H1 (cell line): ENCODE results near the gene CORO1C. TPM values are rescaled to one million over a fixed set of nuclear protein-coding genes. Genes with fewer than 3 reads are reported as not detected.
A peak's percentile ranks its signal among the peaks of the same experiment; 100 is the strongest.

Experiments used
- CTCF ChIA-PET: fragments of 300-600 bp; sonication (Branson Sonifier 250); formaldehyde crosslinking; loops from one replicate; lab custom pipeline; 2021; ENCODE audit not compliant: partially characterized antibody; lab: Charles Lee
- POLR2A ChIA-PET: fragments of 300-600 bp; sonication (Branson Sonifier 250); formaldehyde crosslinking; loops from one replicate; lab custom pipeline; 2021; ENCODE audit warnings: inconsistent platforms; ENCODE audit not compliant: partially characterized antibody; lab: Charles Lee
- DNase-seq, 2 experiments: peaks; one replicate each; pipeline versions ENCODE4 v3.0.0 to v3.0.0-alpha.2; 2010 to 2022; ENCODE audit warnings: low spot score in 2 of 2, low read depth in 1 of 2, mixed read lengths in 1 of 2
- FAIRE-seq: peaks from 2 replicates; lab custom pipeline; 2011; peaks lifted over from hg19 to GRCh38; lab: Jason Lieb, UNC
- H2AFZ ChIP-seq: 2 replicates; pipeline ENCODE4 v1.8.1; 2012; ENCODE audit warnings: low read length, inconsistent platforms
- H2AK5ac ChIP-seq: 2 replicates; pipeline ENCODE4 v1.6.1; 2013; ENCODE audit warnings: low read depth, low read length
- H2BK120ac ChIP-seq: replicated peaks from 2 replicates; pipeline ENCODE3; 2013; ENCODE audit warnings: low read depth, low read length, inconsistent platforms
- H2BK12ac ChIP-seq: 2 replicates; pipeline ENCODE4 v1.6.1; 2013; ENCODE audit warnings: low read depth, low read length
- H2BK15ac ChIP-seq: 2 replicates; pipeline ENCODE4 v1.6.1; 2013; ENCODE audit warnings: low read length
- H2BK20ac ChIP-seq: 2 replicates; pipeline ENCODE4 v1.6.1; 2013; ENCODE audit warnings: low read length
- H2BK5ac ChIP-seq: 2 replicates; pipeline ENCODE4 v1.6.1; 2013; ENCODE audit warnings: low read depth, low read length
- H3K14ac ChIP-seq: 2 replicates; pipeline ENCODE4 v1.6.1; 2013; ENCODE audit warnings: inconsistent platforms; ENCODE audit not compliant: insufficient read length
- H3K18ac ChIP-seq: 2 replicates; pipeline ENCODE4 v1.6.1; 2013; ENCODE audit warnings: low read length; ENCODE audit errors: extremely low read depth
- H3K23ac ChIP-seq: 2 replicates; pipeline ENCODE4 v1.6.1; 2013; ENCODE audit warnings: inconsistent platforms; ENCODE audit not compliant: insufficient read length
- H3K23me2 ChIP-seq: 2 replicates; pipeline ENCODE4 v1.6.1; 2013; ENCODE audit warnings: low read depth, low read length
- H3K27ac ChIP-seq: 2 replicates; pipeline ENCODE4 v1.6.1; 2011; ENCODE audit warnings: low read depth, low read length, inconsistent platforms
- H3K27me3 ChIP-seq, 4 experiments: replicated peaks in 1 of 4; 1 replicate in 1 of 4; 2 replicates in 3 of 4; pipeline versions ENCODE4 v1.6.1 to v1.8.1; 2011 to 2013; ENCODE audit warnings: low read length in 3 of 4, mild to moderate bottlenecking in 3 of 4, inconsistent platforms in 2 of 4, mixed read lengths in 2 of 4, moderate library complexity in 1 of 4; ENCODE audit not compliant: control insufficient read depth in 3 of 4, insufficient read depth in 3 of 4; ENCODE audit errors: extremely low read depth in 1 of 4
- H3K36me3 ChIP-seq, 4 experiments: 2 replicates each; pipeline versions ENCODE4 v1.6.1 to v1.8.1; 2011 to 2013; ENCODE audit warnings: mild to moderate bottlenecking in 4 of 4, low read length in 3 of 4, moderate library complexity in 2 of 4, control low read depth in 1 of 4, inconsistent platforms in 1 of 4; ENCODE audit not compliant: insufficient read depth in 4 of 4, control insufficient read depth in 2 of 4
- H3K4ac ChIP-seq: replicated peaks from 2 replicates; pipeline ENCODE3; 2013; ENCODE audit warnings: low read length, low read depth, mixed read lengths, inconsistent platforms; ENCODE audit not compliant: insufficient read length
- H3K4me1 ChIP-seq, 4 experiments: replicated peaks in 1 of 4; 1 replicate in 1 of 4; 2 replicates in 3 of 4; pipeline versions ENCODE4 v1.6.1 to v1.8.1; 2011 to 2013; ENCODE audit warnings: low read length in 3 of 4, inconsistent platforms in 2 of 4, mixed read lengths in 1 of 4; ENCODE audit not compliant: insufficient read depth in 4 of 4, control insufficient read depth in 3 of 4
- H3K4me2 ChIP-seq, 2 experiments: 2 replicates each; pipeline versions ENCODE4 v1.6.1 to v1.8.1; 2011 to 2013; ENCODE audit warnings: low read depth in 2 of 2, low read length in 2 of 2, control low read depth in 1 of 2, inconsistent platforms in 1 of 2, mild to moderate bottlenecking in 1 of 2; ENCODE audit not compliant: insufficient read depth in 1 of 2
- H3K4me3 ChIP-seq, 4 experiments: fragments of 200-600, 300-600 bp in 1 of 4; sonication (generic), shearing (Covaris generic), sonication (Bioruptor Twin) in 1 of 4; 2 replicates each; pipeline versions ENCODE4 v1.5.1 to v1.8.1; 2011 to 2016; ENCODE audit warnings: low read length in 4 of 4, low read depth in 3 of 4, control low read depth in 2 of 4, inconsistent platforms in 2 of 4, mild to moderate bottlenecking in 2 of 4, mixed read lengths in 1 of 4, moderate library complexity in 1 of 4; ENCODE audit not compliant: insufficient read depth in 2 of 4; ENCODE audit errors: extremely low read depth in 1 of 4
- H3K56ac ChIP-seq: replicated peaks from 2 replicates; pipeline ENCODE3; 2013; ENCODE audit warnings: low read depth, mild to moderate bottlenecking, mixed read lengths, low read length, inconsistent platforms; ENCODE audit not compliant: insufficient read length
- H3K79me1 ChIP-seq: 2 replicates; pipeline ENCODE4 v1.6.1; 2013; ENCODE audit warnings: low read depth, low read length, control low read depth
- H3K79me2 ChIP-seq, 2 experiments: 2 replicates each; pipeline versions ENCODE4 v1.6.1 to v1.8.1; 2012 to 2013; ENCODE audit warnings: low read length in 2 of 2, mild to moderate bottlenecking in 2 of 2, inconsistent platforms in 1 of 2; ENCODE audit not compliant: insufficient read depth in 2 of 2, control insufficient read depth in 1 of 2
- H3K9ac ChIP-seq, 4 experiments: replicated peaks in 1 of 4; 1 replicate in 1 of 4; 2 replicates in 3 of 4; pipeline versions ENCODE4 v1.6.1 to v1.8.1; 2011 to 2013; ENCODE audit warnings: low read depth in 3 of 4, low read length in 3 of 4, control low read depth in 2 of 4, mild to moderate bottlenecking in 2 of 4, moderate library complexity in 2 of 4, inconsistent platforms in 1 of 4; ENCODE audit errors: extremely low read depth in 1 of 4
- H3K9me3 ChIP-seq, 2 experiments: 2 replicates each; pipeline versions ENCODE4 v1.6.1 to v1.8.1; 2012 to 2013; ENCODE audit warnings: mild to moderate bottlenecking in 2 of 2, moderate library complexity in 2 of 2, control low read depth in 1 of 2, inconsistent platforms in 1 of 2, low read depth in 1 of 2, low read length in 1 of 2, mixed read lengths in 1 of 2; ENCODE audit not compliant: insufficient read depth in 2 of 2
- H4K20me1 ChIP-seq, 2 experiments: replicated peaks in 1 of 2; 2 replicates each; pipeline versions ENCODE3 to v1.8.1; 2011 to 2013; ENCODE audit warnings: inconsistent platforms in 2 of 2, low read length in 2 of 2, mild to moderate bottlenecking in 1 of 2; ENCODE audit not compliant: insufficient read depth in 2 of 2, control insufficient read depth in 1 of 2
- H4K5ac ChIP-seq: 2 replicates; pipeline ENCODE4 v1.6.1; 2013; ENCODE audit warnings: low read length, low read depth, mixed read lengths, inconsistent platforms; ENCODE audit not compliant: insufficient read length
- H4K8ac ChIP-seq: 2 replicates; pipeline ENCODE4 v1.8.0; 2013; ENCODE audit warnings: mild to moderate bottlenecking, moderate library complexity, low read length, inconsistent platforms; ENCODE audit not compliant: insufficient read depth; ENCODE audit errors: extremely low read depth
- H4K91ac ChIP-seq: replicated peaks from 2 replicates; pipeline ENCODE3; 2013; ENCODE audit warnings: low read length, mixed read lengths, inconsistent platforms; ENCODE audit not compliant: insufficient read length
- EP300 ChIP-seq, 2 experiments: IDR thresholded peaks; 1 replicate in 1 of 2; 2 replicates in 1 of 2; pipeline ENCODE4 v1.6.1; 2011 to 2012; ENCODE audit warnings: low read depth in 2 of 2, low read length in 2 of 2, mild to moderate bottlenecking in 2 of 2, borderline replicate concordance in 1 of 2, inconsistent platforms in 1 of 2, moderate library complexity in 1 of 2
- KDM1A ChIP-seq: fragments of 200-600, 300-600 bp; sonication (generic); IDR thresholded peaks from 2 replicates; pipeline ENCODE4 v1.7.1; 2016; ENCODE audit warnings: mild to moderate bottlenecking, low read length, borderline replicate concordance
- WGBS, 2 experiments: shearing (Covaris generic) in 1 of 2; methylation state at CpG; one replicate each; pipeline versions ENCODE4 v1.1.6 to v1.1.7; 2013 to 2015; ENCODE audit warnings: low lambda C conversion rate in 2 of 2, mixed read lengths in 2 of 2, inconsistent platforms in 1 of 2, low coverage in 1 of 2, missing lambda C conversion rate in 1 of 2; ENCODE audit not compliant: insufficient replicate concordance in 2 of 2, insufficient coverage in 1 of 2, insufficient read length in 1 of 2; ENCODE audit errors: extremely low coverage in 1 of 2, missing lambda C conversion rate in 1 of 2; 5-methylcytosine and 5-hydroxymethylcytosine counted together
- polyA plus RNA-seq, 7 experiments: library from polyadenylated mRNA; depleted of rRNA in 3 of 7; stranded (reverse) in 5 of 7; unstranded in 2 of 7; fragments of >200 nt in 5 of 7; fragments of 200-250 nt in 2 of 7; gene quantifications; 1 replicate in 5 of 7; 2 replicates in 1 of 7; 4 replicates in 1 of 7; pipeline versions ENCODE4 v1.2.1 to v1.2.3, GENCODE V29; 2011 to 2013; ENCODE audit warnings: missing spikeins in 2 of 7, mixed read lengths in 2 of 7
- total RNA-seq: library from RNA; stranded (reverse); fragmentation: NEBNext Ultra II Directional; extraction: Animal tissue kit (Norgen Biotek cat#: 25700); gene quantifications from 2 replicates; pipeline ENCODE4 v1.2.1, GENCODE V29; 2021

The CORO1C gene
- total and polyA plus RNA-seq, 2 of the 8 experiments (the other 6 are each of a cell fraction or from before 2014, with no cell fraction given), result 72.7 to 120 TPM

DNA sequence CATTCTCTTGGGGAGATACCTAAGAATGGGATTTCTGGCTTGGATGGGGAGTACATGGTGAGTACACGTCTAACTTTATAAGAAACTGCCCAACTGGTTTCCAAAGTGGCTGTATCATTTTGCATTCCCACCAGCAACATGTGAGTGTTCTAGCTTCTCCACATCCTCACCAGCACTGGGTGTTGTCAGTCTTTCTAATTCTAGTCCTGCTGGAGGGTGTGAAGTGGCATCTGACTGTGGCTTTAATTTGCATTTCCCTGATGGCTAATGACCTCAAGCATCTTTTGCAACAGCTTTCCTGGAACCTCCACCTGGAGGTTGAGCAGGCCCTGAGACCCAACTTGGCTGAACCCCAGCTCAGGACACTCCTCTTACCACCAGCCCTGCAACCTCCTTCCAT is 115.4 kb downstream of the CORO1C start:
- Histone ChIP-seq H2BK12ac (no peak overlapping the region), H4K8ac (no peak overlapping the region), H3K23ac (no peak overlapping the region), H3K36me3 (no peaks in the 10 kb centered on the region), H4K20me1 (no peaks in the 10 kb centered on the region), H4K5ac (no peak overlapping the region), H3K56ac (no peak overlapping the region), H3K27me3 (no peaks in the 10 kb centered on the region), H2BK15ac (0 out of 2 replicates have a peak overlapping the region, but pooled peaks have one; percentile 62), H3K79me1 (no peaks in the 10 kb centered on the region), H3K4ac (no peak overlapping the region), H2AK5ac (peak overlapping the region; percentile 32; the same call in 1 of the 2 replicates), H3K4me3 (no peak overlapping the region), H3K14ac (no peak overlapping the region), H3K9me3 (no peaks in the 10 kb centered on the region), H2BK120ac (no peak overlapping the region), H3K4me2 (no peak overlapping the region), H2AFZ (no peak overlapping the region), H4K91ac (no peak overlapping the region), H3K27ac (no peak overlapping the region), H2BK5ac (no peak overlapping the region), H2BK20ac (no peak overlapping the region), H3K4me1 (peaks cover 0 to 6% (median 4%) of the 10 kb centered on the region in 4 experiments; a peak in 4 of 7 replicates), H3K18ac (no peak overlapping the region), H3K9ac (no peak overlapping the region), H3K79me2 (no peaks in the 10 kb centered on the region), H3K23me2 (no peaks in the 10 kb centered on the region)
- no peak for FAIRE-seq
- WGBS, 2 experiments, result 100% methylated on average over 1 of the region's 1 CpG; no CpG with 5 or more reads in 1 of the 2 experiments
- no peak for DNase-seq
- ChIA-PET CTCF (interaction anchor here (1.4 to 22.5 kb wide), 9 partner anchors 10 to 186 kb away, joined by 3 to 523 read pairs (median 16); partner anchors contain the start of genes ISCU, SART3 and SELPLG), POLR2A (interaction anchor here (1.6 to 2.7 kb wide), 4 partner anchors 19 to 55 kb away, joined by 3 to 12 read pairs (median 4); partner anchors contain the start of gene SART3)
- TF ChIP-seq EP300 (IDR thresholded peaks at IDR 0.05; ENCODE audit: borderline replicate concordance in 1 of 2, low read depth in 2 of 2, low read length in 2 of 2), result no peak
- peak; percentile 64; the same call in 1 of the 2 replicates for TF ChIP-seq KDM1A
